ENCODE results near the gene OXTR. TPM values are rescaled to one million over a fixed set of nuclear protein-coding genes. Genes with fewer than 3 reads are reported as not detected.

OXTR gene
- total and polyA plus RNA-seq, 2 of the 13 experiments (the other 11 are each of a cell fraction or from before 2014, with no cell fraction given), result 0.36 to 0.95 TPM

- Histone ChIP-seq H3K4me3 (replicated peaks in 1 of 3; ENCODE audit: insufficient read depth in 1 of 3, low read depth in 2 of 3, low read length in 3 of 3) (no peak overlapping the region), H3K27ac (ENCODE audit: extremely low read length, insufficient read depth, low read length) (no peak overlapping the region), H3K4me2 (ENCODE audit: low read depth, low read length) (peak overlapping the region; percentile 8; the same call in 1 of the 2 replicates), H3K9me3 (ENCODE audit: low read length) (no peaks in the 10 kb centered on the region), H4K20me1 (ENCODE audit: insufficient read depth, low read length) (no peaks in the 10 kb centered on the region), H3K4me1 (ENCODE audit: insufficient read depth, low read length) (peaks cover 29% of the 10 kb centered on the region), H3K79me2 (ENCODE audit: insufficient read depth, low read length) (no peaks in the 10 kb centered on the region), H3K36me3 (replicated peaks in 1 of 2; ENCODE audit: control insufficient read depth in 1 of 2, insufficient read depth in 2 of 2, low read length in 2 of 2) (no peaks in the 10 kb centered on the region), H2AFZ (ENCODE audit: low read length) (no peak overlapping the region), H3K27me3 (ENCODE audit: control insufficient read depth in 1 of 2, insufficient read depth in 2 of 2, low read length in 2 of 2) (peaks cover 0 to 22% of the 10 kb centered on the region in 2 experiments; a peak in 3 of 5 replicates), H3K9ac (ENCODE audit: insufficient read depth, low read depth, low read length) (no peak overlapping the region)
- no peak for ATAC-seq
- ChIA-PET CTCF (ENCODE audit: low intra/inter-chr PET ratio, low total read pairs) (no interaction called here), POLR2A (no interaction called here)
- 13% methylated on average over 3 of the region's 3 CpGs for WGBS (ENCODE audit: low lambda C conversion rate)
- in situ Hi-C loops (cut with HindIII; ENCODE audit: extremely low pct_ligation_motif_present, low pct_unique_long_range_greater_than_20kb), result no loop called here
- DNase-seq (ENCODE audit: low spot score), result no peak
- intact Hi-C loops (cut with micrococcal nuclease; ENCODE audit: unreplicated experiment), result no loop called here
- no peak for FAIRE-seq
- TF ChIP-seq PLRG1 (conservative IDR thresholded peaks at IDR 0.05) (no peak), FOXP4 (CRISPR knock-in tag; IDR thresholded peaks at IDR 0.05) (no peak), NFATC3 (CRISPR knock-in tag; IDR thresholded peaks at IDR 0.05) (no peak), NFKBIZ (CRISPR knock-in tag; IDR thresholded peaks at IDR 0.05) (no peak), CREB1 (IDR thresholded peaks at IDR 0.05) (peak; percentile 38; the same call in 1 of the 2 replicates), CREB1 (CRISPR knock-in tag; IDR thresholded peaks at IDR 0.05) (no peak), ZNF274 (CRISPR knock-in tag; IDR thresholded peaks at IDR 0.05) (peak; percentile 91; the same call in 1 of the 2 replicates)
- BruUV-seq (replicated peaks), result no TSS peak
These were observed 63.8 kb downstream of the OXTR start for GRCh38 chr3:8705575-8705974.

DNA sequence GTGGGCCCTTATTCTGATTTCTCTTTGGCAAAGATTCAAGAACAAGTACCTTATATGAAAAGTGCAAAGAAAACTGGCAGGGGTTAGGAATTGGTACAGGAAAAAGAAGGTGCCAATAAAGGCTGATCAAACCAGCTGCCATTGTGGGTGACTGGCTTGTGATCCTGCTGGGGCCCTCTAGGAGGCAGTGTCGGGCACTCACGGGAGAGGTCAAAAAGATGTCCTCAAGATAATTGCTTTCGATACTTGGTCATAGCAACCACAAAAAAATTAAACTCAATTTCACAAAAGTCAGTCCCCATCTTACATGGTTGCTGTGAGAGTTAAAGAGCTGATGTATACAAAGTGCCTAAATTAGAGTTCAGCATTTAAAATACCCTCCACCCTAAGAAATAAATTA lies 66.9 kb downstream of the OXTR start:
- POLR2A ChIA-PET, result no interaction called here
- in situ Hi-C loops (cut with HindIII; ENCODE audit: extremely low pct_ligation_motif_present, low pct_unique_long_range_greater_than_20kb), result no loop called here
- Histone ChIP-seq H3K27ac (ENCODE audit: extremely low read length, insufficient read depth, low read length) (no peak overlapping the region), H3K27me3 (ENCODE audit: control insufficient read depth in 1 of 2, insufficient read depth in 2 of 2, low read length in 2 of 2) (peaks cover 0 to 10% of the 10 kb centered on the region in 2 experiments; a peak in 1 of 5 replicates), H4K20me1 (ENCODE audit: insufficient read depth, low read length) (no peaks in the 10 kb centered on the region), H3K4me3 (replicated peaks in 1 of 3; ENCODE audit: insufficient read depth in 1 of 3, low read depth in 2 of 3, low read length in 3 of 3) (no peak overlapping the region), H3K36me3 (replicated peaks in 1 of 2; ENCODE audit: control insufficient read depth in 1 of 2, insufficient read depth in 2 of 2, low read length in 2 of 2) (no peaks in the 10 kb centered on the region), H3K4me2 (ENCODE audit: low read depth, low read length) (no peak overlapping the region), H3K9ac (ENCODE audit: insufficient read depth, low read depth, low read length) (no peak overlapping the region), H2AFZ (ENCODE audit: low read length) (no peak overlapping the region), H3K79me2 (ENCODE audit: insufficient read depth, low read length) (no peaks in the 10 kb centered on the region), H3K4me1 (ENCODE audit: insufficient read depth, low read length) (0 out of 2 replicates have a peak, but pooled peaks cover 9% of the 10 kb centered on the region), H3K9me3 (ENCODE audit: low read length) (no peaks in the 10 kb centered on the region)
- no peak for DNase-seq (ENCODE audit: low spot score)
- FAIRE-seq, result no peak
- CTCF ChIA-PET (ENCODE audit: low intra/inter-chr PET ratio, low total read pairs), result no interaction called here
- intact Hi-C loops (cut with micrococcal nuclease; ENCODE audit: unreplicated experiment), result no loop called here
- WGBS (ENCODE audit: low lambda C conversion rate), result 33% methylated on average over 3 of the region's 3 CpGs
- BruUV-seq (replicated peaks), result no TSS peak
- TF ChIP-seq ZBTB20 (CRISPR knock-in tag; IDR thresholded peaks at IDR 0.05; ENCODE audit: borderline replicate concordance, low read depth) (no peak), HNRNPH1 (optimal IDR thresholded peaks at IDR 0.05; ENCODE audit: low read depth, low read length) (no peak), CENPT (CRISPR knock-in tag; IDR thresholded peaks at IDR 0.05; ENCODE audit: low read depth) (no peak), CTCF (CRISPR knock-in tag; IDR thresholded peaks at IDR 0.05) (peak; percentile 59), ZNF704 (CRISPR knock-in tag; IDR thresholded peaks at IDR 0.05; ENCODE audit: borderline replicate concordance) (no peak), ETV5 (CRISPR knock-in tag; IDR thresholded peaks at IDR 0.05; ENCODE audit: borderline replicate concordance) (no peak)
- TF ChIP-seq, protein P1, sequence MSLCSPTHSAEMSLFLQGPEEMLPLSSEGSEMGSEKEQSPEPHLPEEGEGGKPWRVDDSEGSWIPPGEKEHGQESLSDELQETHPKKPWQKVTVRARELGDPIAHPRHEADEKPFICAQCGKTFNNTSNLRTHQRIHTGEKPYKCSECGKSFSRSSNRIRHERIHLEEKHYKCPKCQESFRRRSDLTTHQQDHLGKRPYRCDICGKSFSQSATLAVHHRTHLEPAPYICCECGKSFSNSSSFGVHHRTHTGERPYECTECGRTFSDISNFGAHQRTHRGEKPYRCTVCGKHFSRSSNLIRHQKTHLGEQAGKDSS (CRISPR knock-in tag; IDR thresholded peaks at IDR 0.05; ENCODE audit: borderline replicate concordance, low read depth), result no peak
- peak; percentile 60; the same call in 2 of the 3 replicates for ATAC-seq
